NCI-H748 (cell line): ENCODE measurements around the gene CNTN4.

Experiments used
- DNase-seq: peaks from one replicate; lab custom pipeline; 2025; ENCODE audit not compliant: unreplicated experiment; lab: John Stamatoyannopoulos, UW

CNTN4 gene

GRCh38 chr3:2578560-2578959, 479.9 kb downstream of the CNTN4 start:
- peak; percentile 65 for DNase-seq

DNA sequence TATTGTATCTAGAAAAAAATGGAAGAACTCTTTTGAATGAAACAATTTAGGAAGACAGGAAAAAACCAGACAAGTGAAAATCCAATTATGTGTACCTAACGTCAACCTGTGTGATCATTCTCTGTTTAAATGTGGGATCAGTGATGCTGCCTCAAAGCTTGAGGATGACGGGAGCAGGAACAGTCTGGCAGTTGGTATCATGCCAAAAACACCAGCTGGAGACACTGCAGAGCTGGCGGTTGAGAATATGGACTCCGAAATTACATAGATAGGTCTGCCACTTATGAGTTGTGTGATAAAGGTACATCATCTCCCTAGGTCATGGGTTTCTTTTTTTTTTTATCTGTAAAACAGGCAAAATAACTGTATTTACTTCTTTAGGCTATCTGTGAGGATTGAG, 480.5 kb downstream of the CNTN4 start:
- peak; percentile 85 for DNase-seq

DNA sequence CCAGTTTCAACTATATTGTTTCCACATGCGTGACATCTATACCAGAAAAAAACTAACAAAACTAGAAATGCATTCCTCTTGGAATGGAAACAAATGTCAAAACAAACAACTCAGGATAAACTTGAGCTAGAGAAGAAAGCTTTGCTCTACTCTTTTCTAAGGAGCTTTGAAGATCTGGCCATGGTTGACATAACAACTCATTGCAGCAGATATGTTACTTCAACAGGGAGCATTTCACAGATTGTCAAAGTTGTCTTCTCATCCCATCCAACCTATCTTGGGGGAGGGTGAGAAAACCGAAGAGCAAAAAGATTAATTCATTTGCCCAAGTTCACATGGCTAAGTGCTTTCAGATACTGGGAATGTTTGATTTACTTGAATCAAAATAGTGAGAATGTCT, 484.4 kb downstream of the CNTN4 start:
- DNase-seq = no peak

GRCh38 chr3:2589336-2589969, 490.8 kb downstream of the CNTN4 start:
- no peak for DNase-seq

DNA sequence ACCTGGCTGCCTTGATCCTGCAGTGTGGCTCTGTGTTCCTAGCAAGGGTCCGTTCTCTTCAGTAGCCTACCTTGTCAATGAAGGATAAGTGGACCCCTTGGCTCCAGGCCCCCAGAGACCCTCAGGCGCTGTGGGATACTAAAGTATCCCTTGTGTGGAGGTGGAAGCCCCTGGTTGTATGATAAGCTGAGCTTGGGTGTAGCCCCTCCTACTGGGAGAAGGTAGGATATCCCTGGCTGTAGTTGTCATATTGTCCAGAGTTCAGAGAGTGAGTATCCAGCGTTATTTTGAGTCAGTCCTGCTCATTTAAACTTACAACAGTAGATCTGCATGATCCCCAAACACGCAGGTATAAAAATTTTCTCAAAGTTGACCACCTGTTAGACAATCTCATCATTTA, 496.8 kb downstream of the CNTN4 start:
- no peak for DNase-seq

DNA sequence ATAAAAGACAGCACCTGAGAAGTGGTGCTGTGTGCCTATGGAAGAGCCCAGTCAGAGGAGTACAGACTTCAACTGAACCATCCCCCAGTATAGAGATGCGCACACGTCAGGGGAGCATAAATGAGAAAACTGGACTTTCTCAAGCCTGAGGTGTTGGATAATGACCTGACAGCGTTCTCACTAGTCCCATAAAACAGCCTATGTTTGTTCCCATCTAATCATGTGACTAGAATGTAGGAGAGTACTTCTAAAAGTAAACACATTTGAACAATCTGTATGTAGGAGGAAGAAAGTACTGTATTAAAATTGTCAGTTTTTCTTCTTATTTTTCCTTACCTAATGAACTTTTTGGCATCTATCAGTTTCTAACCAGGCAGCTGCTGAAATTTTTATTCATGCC, 498.9 kb downstream of the CNTN4 start:
- DNase-seq = no peak

- no peak for DNase-seq
Measured at GRCh38 chr3:2599471-2599870, 500.8 kb downstream of the CNTN4 start.

- DNase-seq = no peak
Measured at GRCh38 chr3:2603692-2604289, 505.1 kb downstream of the CNTN4 start.

DNA sequence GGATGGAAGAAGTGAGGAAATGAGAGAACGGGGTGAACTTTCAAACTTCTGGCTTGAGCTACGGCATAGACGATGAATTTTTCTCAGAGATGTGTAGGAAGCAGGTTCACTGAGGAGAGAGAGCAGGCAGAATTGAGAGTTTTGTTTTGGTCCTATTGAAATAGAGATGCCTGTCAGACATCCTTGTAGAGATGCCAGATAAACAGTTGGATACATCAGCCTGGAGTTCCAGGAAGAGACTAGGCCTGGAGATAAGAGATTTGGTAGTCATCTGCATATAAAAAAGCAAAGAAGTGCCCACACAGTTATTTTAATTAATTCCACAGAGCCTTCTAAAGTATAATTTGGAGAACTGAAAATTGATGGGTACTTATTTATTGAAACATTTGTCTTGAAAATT, 515.9 kb downstream of the CNTN4 start:
- no peak for DNase-seq

- no peak for DNase-seq
Measured at GRCh38 chr3:2615080-2615479, 516.4 kb downstream of the CNTN4 start.

DNA sequence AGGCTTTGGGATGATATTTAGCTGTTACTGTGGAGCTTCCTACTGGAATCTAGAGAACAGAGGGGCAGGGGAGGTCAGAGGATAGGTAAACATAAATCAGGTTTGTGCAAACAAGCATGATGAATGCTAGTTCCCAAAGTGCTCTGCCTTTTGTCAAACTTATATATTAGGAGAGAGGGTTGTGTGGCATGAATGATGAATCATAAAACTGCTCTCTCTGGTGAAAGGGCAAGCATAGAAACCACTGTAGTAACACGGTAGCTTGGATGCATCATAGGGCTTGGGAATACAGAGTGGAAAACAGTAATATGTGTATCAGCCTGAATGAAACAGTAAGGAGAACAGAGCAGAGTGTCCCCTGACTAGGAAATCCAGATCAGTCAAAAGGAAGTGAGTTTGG, 524.8 kb downstream of the CNTN4 start:
- peak; percentile 18 for DNase-seq

GRCh38 chr3:2628117-2628516, 529.5 kb downstream of the CNTN4 start:
- no peak for DNase-seq

DNA sequence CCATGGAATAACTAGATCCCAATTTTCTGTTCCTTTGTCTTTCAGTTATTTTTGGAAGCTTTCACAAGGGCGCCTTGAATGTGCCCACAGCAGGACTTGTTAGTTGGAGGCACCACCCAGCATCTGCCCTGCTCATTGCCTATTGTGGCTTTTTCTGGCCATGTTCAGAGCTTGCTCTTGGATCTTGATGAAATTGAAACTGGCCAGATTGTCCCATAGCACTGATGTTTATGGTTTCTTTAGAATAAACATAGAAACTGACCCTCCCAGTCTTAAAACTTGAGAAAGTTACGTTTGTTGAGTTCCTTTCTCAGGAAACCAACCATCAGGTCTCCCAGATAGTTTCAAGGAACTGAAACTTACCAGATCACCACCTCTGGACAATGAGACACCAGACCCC, 536.8 kb downstream of the CNTN4 start:
- no peak for DNase-seq

- DNase-seq = no peak
Measured at GRCh38 chr3:2643606-2644005, 544.9 kb downstream of the CNTN4 start.

DNA sequence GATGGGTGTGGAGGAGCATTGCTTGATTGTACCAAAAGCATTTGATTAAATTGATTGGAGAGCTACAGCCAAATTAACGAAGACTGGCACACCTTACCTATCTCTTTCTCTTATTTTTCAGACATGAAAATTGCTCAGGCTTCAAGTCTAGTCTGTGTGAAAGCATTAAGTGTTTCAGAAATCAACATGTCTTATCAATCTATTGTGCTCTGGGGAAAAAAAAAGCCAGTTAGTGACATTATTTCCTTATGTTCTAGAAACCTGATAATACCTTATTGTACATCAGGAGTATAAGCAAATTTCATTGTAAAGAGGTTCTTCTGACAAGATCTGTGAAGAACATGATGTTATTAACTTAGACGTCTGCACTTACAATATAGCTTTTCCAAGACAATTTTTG, 546.3 kb downstream of the CNTN4 start:
- DNase-seq = no peak

GRCh38 chr3:2650746-2651145, 552.1 kb downstream of the CNTN4 start:
- DNase-seq = no peak

DNA sequence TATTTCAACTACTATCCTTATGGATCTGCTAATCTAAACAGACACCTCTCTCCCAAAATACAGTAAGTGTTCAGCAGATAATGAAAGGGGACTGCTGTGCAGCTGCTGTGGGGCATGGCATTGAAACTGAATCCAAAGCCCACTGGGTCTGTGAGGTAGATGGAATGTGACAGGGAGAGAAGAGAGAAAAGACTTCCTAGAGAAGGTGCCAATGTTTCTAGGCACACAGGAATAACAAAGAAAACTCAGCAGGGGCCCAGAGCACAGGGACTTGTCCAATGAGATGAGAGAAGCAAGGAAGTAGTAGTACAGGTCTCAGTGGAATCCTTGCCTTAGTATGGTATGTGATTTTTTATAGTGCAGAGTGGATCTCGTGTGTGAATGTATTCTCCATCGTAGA, 553.7 kb downstream of the CNTN4 start:
- no peak for DNase-seq

GRCh38 chr3:2653706-2654105, 555.0 kb downstream of the CNTN4 start:
- DNase-seq = no peak

DNA sequence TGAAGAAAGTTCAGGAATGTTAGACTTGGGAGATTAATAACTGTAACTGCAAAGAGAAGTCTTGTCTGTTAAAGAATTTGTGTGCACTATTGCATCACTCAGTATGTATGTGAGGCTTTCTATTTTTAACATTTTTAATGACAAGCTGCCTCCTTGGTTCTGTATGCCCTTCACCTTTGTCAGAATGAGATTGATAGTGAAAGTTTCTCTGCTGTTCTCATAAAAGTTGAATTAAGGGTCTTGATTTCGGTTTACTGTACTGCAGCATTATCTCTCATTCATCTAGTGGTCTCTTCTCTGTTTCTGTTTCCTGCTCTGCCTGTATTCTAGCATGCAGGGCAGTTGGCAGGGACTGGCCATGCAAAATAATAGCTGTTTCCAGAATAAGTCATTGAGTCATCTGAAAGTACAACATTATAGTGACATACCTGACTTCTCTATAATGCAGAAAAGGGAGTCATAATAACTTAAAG, 556.6 kb downstream of the CNTN4 start:
- DNase-seq = no peak

DNA sequence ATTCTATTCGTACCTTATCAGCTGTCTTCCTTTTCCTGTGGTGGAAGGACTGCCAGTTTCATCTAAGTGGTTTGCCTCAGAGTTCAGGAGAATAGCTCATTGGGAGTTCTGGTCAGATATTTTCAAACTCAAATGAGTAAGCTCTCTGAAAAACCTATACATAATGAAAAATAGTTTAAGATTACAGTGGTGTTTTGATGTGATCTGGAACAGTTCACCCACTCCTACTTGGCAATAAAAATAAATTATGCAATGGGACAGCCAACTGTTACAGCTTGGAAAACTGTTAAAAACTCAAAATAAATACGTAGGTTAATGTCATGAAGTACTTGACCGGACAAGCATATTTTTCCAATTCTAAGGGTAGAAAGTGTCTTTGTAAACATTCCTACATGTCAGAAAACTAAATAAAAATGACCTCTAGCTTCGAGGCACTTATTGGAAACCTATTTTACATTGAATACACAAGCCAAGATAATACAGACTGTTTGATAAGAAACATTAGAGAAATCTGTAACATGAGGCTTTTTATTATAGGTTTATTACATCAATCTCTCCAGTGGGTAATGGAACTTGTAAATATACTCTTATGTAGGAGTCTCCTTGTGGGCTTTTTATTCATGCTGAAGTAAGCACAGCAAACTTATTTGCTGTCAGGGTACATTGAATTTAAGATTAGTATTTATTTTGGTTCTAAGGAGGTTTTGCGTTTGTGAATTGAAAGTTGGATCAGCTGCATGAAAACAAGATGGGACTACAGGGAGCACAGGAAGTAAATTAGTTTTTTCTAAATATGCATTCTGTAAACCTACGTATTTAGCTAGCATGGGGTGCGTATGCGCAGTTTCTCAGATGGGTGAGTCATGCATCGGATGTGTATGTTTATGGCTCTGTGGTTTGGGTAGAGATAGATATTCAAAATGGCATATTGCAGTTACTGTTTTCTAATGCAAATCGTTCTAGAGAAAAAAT, 558.4 kb downstream of the CNTN4 start:
- DNase-seq = no peak

DNA sequence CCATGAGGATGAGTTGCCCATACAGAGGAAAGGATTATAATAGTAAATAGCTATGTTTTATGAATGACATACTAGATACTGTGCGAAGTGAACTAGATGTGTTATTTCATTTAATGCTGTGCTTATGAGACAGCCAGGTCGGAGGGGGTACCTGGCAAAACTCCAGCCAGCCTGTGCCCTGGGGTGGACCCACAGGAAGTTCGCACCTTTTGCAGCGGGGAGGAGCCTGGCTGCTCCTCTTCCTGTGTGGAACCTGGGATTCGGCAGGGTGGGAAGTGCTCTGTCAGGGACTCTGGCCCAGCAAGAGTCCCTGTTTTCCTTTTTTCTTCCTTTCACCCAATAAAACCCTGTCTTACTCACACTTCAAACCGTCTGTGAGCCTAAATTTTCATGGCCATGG, 559.3 kb downstream of the CNTN4 start:
- no peak for DNase-seq

GRCh38 chr3:2659896-2660295, 561.2 kb downstream of the CNTN4 start:
- DNase-seq = no peak
